ENCODE results near the gene KIZ.
"Not testable (repeated sequence)": the region's sequence is repeated elsewhere in the genome, so short reads cannot be mapped to it uniquely, and the experiment has no call there.

Gene KIZ

DNA sequence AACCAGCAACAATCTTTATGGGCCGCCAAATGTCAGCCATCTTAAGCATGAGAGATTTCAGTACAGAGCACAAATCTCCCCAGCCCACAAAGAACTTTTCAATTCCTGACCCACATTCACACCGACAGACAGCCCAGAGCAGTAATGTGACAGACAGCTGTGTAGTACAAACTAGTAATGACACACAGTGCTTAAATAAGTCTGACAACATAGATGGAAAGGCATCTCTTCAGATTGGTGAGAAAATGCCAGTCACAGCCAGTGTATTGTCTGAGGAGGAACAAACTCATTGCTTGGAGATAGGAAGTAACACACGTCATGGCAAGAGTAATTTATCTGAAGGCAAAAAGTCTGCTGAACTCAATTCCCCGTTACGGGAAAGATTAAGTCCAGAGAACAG lies 36.0 kb downstream of the KIZ start:
- H3K4me3 ChIP-seq (ENCODE audit: low read length) = no peak overlapping the region
- TF ChIP-seq, protein P1, sequence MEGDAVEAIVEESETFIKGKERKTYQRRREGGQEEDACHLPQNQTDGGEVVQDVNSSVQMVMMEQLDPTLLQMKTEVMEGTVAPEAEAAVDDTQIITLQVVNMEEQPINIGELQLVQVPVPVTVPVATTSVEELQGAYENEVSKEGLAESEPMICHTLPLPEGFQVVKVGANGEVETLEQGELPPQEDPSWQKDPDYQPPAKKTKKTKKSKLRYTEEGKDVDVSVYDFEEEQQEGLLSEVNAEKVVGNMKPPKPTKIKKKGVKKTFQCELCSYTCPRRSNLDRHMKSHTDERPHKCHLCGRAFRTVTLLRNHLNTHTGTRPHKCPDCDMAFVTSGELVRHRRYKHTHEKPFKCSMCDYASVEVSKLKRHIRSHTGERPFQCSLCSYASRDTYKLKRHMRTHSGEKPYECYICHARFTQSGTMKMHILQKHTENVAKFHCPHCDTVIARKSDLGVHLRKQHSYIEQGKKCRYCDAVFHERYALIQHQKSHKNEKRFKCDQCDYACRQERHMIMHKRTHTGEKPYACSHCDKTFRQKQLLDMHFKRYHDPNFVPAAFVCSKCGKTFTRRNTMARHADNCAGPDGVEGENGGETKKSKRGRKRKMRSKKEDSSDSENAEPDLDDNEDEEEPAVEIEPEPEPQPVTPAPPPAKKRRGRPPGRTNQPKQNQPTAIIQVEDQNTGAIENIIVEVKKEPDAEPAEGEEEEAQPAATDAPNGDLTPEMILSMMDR (conservative IDR thresholded peaks at IDR 0.05; ENCODE audit: low read depth, low read length) = no peak
- DNase-seq (ENCODE audit: low read depth) = no peak

GRCh38 chr20:21162631-21163030 lies 36.7 kb downstream of the KIZ start:
- DNase-seq (ENCODE audit: low read depth) = no peak
- TF ChIP-seq, protein P1 (conservative IDR thresholded peaks at IDR 0.05; ENCODE audit: low read depth, low read length) = no peak
- H3K4me3 ChIP-seq (ENCODE audit: low read length) = no peak overlapping the region

DNA sequence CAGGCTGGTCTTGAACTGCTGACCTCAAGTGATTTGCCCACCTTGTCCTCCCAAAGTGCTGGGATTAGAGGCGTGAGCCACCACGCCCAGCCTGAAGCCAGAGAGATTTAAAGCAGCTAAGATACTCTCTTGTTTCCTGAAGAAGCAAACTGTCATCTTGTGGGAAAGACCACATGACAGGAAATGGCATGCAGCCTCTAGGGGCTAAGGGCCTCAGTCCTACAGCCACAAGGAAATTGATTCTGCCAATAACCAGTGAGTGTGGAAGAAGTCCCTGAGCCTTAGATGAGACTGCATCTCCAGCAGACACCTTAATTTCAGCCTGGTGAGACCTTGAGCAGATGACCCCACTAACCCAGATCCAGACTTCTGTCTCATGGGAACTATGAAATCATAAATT lies 40.9 kb downstream of the KIZ start:
- no peak overlapping the region for H3K4me3 ChIP-seq (ENCODE audit: low read length)
- TF ChIP-seq, protein P1 (conservative IDR thresholded peaks at IDR 0.05; ENCODE audit: low read depth, low read length) = no peak
- DNase-seq (ENCODE audit: low read depth) = no peak

DNA sequence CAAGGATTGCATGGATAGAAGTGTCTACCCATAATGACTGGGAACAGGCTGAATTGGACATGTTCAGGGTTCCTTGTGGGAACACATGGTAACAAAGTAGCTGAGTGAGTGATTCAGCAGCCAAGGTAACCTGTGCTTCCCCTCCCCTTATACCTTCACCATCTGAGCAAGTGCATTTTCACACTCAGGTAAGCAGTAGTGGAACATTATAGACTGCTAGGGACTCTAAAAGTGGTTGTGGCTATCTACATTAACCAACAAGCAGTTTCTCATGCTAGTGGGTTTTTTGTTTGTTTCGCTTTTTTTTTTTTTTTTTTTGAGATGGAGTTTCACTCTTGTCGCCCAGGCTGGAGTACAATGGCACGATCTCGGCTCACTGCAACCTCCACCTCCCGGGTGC lies 41.4 kb downstream of the KIZ start:
- DNase-seq (ENCODE audit: low read depth) = no peak
- TF ChIP-seq, protein P1 (conservative IDR thresholded peaks at IDR 0.05; ENCODE audit: low read depth, low read length) = no peak
- H3K4me3 ChIP-seq (ENCODE audit: low read length) = no peak overlapping the region

DNA sequence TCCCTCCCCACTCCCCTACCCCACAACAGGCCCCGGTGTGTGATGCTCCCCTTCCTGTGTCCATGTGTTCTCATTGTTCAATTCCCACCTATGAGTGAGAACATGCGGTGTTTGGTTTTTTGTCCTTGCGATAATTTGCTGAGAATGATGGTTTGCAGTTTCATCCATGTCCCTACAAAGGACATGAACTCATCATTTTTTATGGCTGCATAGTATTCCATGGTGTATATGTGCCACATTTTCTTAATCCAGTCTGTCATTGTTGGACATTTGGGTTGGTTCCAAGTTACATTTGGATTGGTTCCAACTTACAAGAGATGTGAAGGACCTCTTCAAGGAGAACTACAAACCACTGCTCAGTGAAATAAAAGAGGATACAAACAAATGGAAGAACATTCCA lies 42.2 kb downstream of the KIZ start:
- H3K4me3 ChIP-seq (ENCODE audit: low read length); DNase-seq (ENCODE audit: low read depth): not testable (repeated sequence)

DNA sequence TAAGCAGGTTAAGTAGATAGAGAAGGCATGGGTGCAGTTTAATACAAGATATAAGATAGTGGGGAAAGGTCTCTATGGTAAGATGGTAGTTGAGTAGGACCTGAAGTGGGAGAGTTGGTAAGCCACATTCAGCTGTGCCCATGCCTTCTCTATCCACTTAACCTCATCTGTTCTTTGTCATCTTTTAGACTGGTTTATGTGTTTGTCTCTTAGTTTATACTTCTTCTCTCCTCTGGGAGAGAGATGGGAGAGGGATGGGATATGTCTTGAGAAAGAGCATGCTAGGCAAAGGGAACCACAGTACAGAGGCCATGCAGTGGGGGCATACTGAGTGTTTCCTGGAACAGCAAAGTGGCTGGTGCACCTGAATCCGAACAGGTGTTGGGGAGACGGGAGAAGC lies 46.7 kb downstream of the KIZ start:
- DNase-seq (ENCODE audit: low read depth) = no peak
- H3K4me3 ChIP-seq (ENCODE audit: low read length) = no peak overlapping the region
- TF ChIP-seq, protein P1 (conservative IDR thresholded peaks at IDR 0.05; ENCODE audit: low read depth, low read length) = no peak

DNA sequence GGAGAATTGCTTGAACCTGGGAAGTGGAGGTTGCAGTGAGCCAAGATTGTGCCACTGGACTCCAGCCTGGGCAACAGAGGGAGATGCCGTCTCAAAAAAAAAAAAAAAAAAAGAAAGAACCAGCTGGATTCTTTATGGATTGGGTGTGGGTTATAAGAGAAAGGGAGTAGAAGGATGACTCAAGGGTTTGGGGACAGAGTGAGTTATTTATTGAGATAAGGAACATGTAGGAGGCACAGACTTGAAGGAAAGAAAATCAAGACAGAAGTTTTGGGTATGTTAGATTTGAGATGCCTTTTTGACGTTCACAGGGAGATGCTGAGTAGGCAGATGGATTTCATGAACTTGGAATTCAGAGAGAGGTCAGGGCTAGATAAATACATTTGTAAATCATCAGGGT lies 47.6 kb downstream of the KIZ start:
- DNase-seq (ENCODE audit: low read depth) = no peak
- TF ChIP-seq, protein P1 (conservative IDR thresholded peaks at IDR 0.05; ENCODE audit: low read depth, low read length) = no peak
- no peak overlapping the region for H3K4me3 ChIP-seq (ENCODE audit: low read length)

Measured in retinal pigment epithelial cell (primary cell).